ENCODE measurements around the gene ZNF214.

Gene ZNF214

GRCh38 chr11:6992026-6992425, 28.1 kb downstream of the ZNF214 start:
- H3K4me2 ChIP-seq (ENCODE audit: low read length), result no peak overlapping the region
- H3K36me3 ChIP-seq (ENCODE audit: insufficient read depth, low read length), result no peaks in the 10 kb centered on the region
- no peaks in the 10 kb centered on the region for H3K79me2 ChIP-seq (ENCODE audit: insufficient read depth, low read length)
- no peaks in the 10 kb centered on the region for H4K20me1 ChIP-seq (ENCODE audit: insufficient read depth, low read length)
- H3K9me2 ChIP-seq (ENCODE audit: low read depth, low read length), result no peaks in the 10 kb centered on the region
- no peaks in the 10 kb centered on the region for H3K27me3 ChIP-seq (ENCODE audit: insufficient read depth, low read length)
- H3K4me3 ChIP-seq (ENCODE audit: low read depth, low read length, poor library complexity, severe bottlenecking), result no peak overlapping the region
- no peak overlapping the region for H3K9ac ChIP-seq (ENCODE audit: low read length)
- TF ChIP-seq CTCF (IDR thresholded peaks at IDR 0.05; ENCODE audit: low read length) (no peak), EZH2 (IDR thresholded peaks at IDR 0.05; ENCODE audit: borderline replicate concordance, low read length) (no peak)
- H3K4me1 ChIP-seq (ENCODE audit: insufficient read depth, low read length, severe bottlenecking), result no peaks in the 10 kb centered on the region
- H3K27ac ChIP-seq (ENCODE audit: low read depth, low read length, poor library complexity, severe bottlenecking), result no peak overlapping the region
- no peak overlapping the region for H2AFZ ChIP-seq (ENCODE audit: low read length)
- H3K9me3 ChIP-seq (ENCODE audit: low read length), result no peaks in the 10 kb centered on the region
- no peaks in the 10 kb centered on the region for H3F3A ChIP-seq (ENCODE audit: insufficient read depth, low read length)

GRCh38 chr11:6991227-6991626, 28.9 kb downstream of the ZNF214 start:
- Histone ChIP-seq H3K9me2 (ENCODE audit: low read depth, low read length) (no peaks in the 10 kb centered on the region), H3K36me3 (ENCODE audit: insufficient read depth, low read length) (no peaks in the 10 kb centered on the region), H3K79me2 (ENCODE audit: insufficient read depth, low read length) (no peaks in the 10 kb centered on the region), H4K20me1 (ENCODE audit: insufficient read depth, low read length) (no peaks in the 10 kb centered on the region), H3K4me1 (ENCODE audit: insufficient read depth, low read length, severe bottlenecking) (no peaks in the 10 kb centered on the region), H3K27me3 (ENCODE audit: insufficient read depth, low read length) (no peaks in the 10 kb centered on the region), H3F3A (ENCODE audit: insufficient read depth, low read length) (no peaks in the 10 kb centered on the region), H3K27ac (ENCODE audit: low read depth, low read length, poor library complexity, severe bottlenecking) (no peak overlapping the region), H3K9me3 (ENCODE audit: low read length) (no peaks in the 10 kb centered on the region), H3K4me3 (ENCODE audit: low read depth, low read length, poor library complexity, severe bottlenecking) (no peak overlapping the region), H3K4me2 (ENCODE audit: low read length) (no peak overlapping the region), H3K9ac (ENCODE audit: low read length) (no peak overlapping the region), H2AFZ (ENCODE audit: low read length) (no peak overlapping the region)
- no peak for TF ChIP-seq CTCF (IDR thresholded peaks at IDR 0.05; ENCODE audit: low read length)
- no peak for TF ChIP-seq EZH2 (IDR thresholded peaks at IDR 0.05; ENCODE audit: borderline replicate concordance, low read length)

GRCh38 chr11:6988506-6988905, 31.6 kb downstream of the ZNF214 start:
- Histone ChIP-seq H3K9ac (ENCODE audit: low read length) (no peak overlapping the region), H3K9me2 (ENCODE audit: low read depth, low read length) (no peaks in the 10 kb centered on the region), H3K36me3 (ENCODE audit: insufficient read depth, low read length) (no peaks in the 10 kb centered on the region), H3K27ac (ENCODE audit: low read depth, low read length, poor library complexity, severe bottlenecking) (no peak overlapping the region), H2AFZ (ENCODE audit: low read length) (no peak overlapping the region), H3K9me3 (ENCODE audit: low read length) (no peaks in the 10 kb centered on the region), H3K4me2 (ENCODE audit: low read length) (no peak overlapping the region), H3K4me1 (ENCODE audit: insufficient read depth, low read length, severe bottlenecking) (no peaks in the 10 kb centered on the region), H4K20me1 (ENCODE audit: insufficient read depth, low read length) (no peaks in the 10 kb centered on the region), H3K79me2 (ENCODE audit: insufficient read depth, low read length) (no peaks in the 10 kb centered on the region), H3F3A (ENCODE audit: insufficient read depth, low read length) (no peaks in the 10 kb centered on the region), H3K27me3 (ENCODE audit: insufficient read depth, low read length) (no peaks in the 10 kb centered on the region), H3K4me3 (ENCODE audit: low read depth, low read length, poor library complexity, severe bottlenecking) (no peak overlapping the region)
- TF ChIP-seq CTCF (IDR thresholded peaks at IDR 0.05; ENCODE audit: low read length) (no peak), EZH2 (IDR thresholded peaks at IDR 0.05; ENCODE audit: borderline replicate concordance, low read length) (no peak)

All from OCI-LY1 (cell line).